Activated CD8-positive, alpha-beta memory T cell treated with anti-CD3 and anti-CD28 coated beads, Interleukin-2, amount 50 U/mL, for 1 hour (primary cell): ENCODE data around the gene TDRD7.
"Not testable (repeated sequence)": the region's sequence is repeated elsewhere in the genome, so short reads cannot be mapped to it uniquely, and the experiment has no call there.

ENCODE experiments used
- DNase-seq: peaks from one replicate; pipeline ENCODE4 v3.0.0-alpha.2; 2020; ENCODE audit errors: extremely low read depth

The TDRD7 gene

DNA sequence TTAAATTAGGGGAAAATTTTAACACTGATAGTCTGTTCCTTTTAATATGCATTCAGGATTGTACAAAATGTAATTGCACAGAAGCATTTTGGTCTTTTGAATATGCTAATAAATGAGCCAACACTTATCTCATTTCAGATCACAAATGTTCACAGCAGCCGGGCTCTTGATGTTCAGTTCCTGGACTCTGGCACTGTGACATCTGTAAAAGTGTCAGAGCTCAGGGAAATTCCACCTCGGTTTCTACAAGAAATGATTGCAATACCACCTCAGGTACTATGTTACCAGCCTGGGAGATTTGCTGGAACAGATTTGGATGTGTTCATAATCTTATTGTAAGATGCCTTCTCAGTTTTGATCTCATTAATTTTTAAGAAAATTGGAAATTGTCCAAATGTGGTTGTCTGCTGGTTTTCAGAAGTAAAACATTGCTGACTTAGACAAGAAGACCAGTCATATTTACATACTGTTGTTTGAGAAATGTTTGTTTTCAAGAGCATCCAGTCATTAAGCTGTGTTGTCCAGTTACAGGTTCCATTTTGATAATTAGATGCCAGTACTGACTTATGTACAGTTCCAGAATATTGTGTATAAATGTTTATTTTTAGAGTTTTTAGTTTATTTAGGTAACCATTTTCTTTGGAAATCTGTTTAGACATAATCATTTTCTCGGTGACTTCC, 66.5 kb downstream of the TDRD7 start:
- no peak for DNase-seq

DNA sequence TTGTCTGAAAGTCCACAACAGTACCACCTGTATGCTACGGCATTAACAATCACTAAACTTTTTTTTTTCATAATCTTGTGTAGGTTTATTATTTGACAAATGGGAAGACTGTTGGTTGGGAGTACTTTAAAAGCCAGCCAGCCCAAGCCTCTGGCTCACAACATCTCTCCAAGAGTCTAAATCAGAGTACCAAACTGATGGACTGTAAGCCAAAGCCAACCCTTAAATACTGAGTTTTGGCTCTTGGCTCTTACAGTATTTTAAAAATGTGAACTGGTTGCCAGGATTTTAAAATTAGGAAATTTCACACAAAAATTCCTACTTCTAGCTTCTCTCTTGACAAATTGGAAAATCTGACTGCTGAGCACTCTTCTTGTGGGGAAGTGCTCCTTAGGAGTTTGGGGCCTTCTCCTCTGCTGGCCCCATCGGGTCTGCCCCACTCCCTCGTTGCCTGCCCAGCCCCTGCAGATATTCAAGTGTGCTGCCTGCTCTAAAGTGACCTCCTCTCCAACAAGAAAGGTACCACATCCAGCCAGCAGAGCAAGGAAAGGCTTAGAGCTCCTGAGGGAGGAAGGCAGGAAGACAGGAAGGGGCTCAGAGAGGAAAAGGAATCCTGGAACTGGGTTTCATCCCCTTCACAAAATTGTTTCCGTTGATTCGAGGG, 67.7 kb downstream of the TDRD7 start:
- DNase-seq = no peak

DNA sequence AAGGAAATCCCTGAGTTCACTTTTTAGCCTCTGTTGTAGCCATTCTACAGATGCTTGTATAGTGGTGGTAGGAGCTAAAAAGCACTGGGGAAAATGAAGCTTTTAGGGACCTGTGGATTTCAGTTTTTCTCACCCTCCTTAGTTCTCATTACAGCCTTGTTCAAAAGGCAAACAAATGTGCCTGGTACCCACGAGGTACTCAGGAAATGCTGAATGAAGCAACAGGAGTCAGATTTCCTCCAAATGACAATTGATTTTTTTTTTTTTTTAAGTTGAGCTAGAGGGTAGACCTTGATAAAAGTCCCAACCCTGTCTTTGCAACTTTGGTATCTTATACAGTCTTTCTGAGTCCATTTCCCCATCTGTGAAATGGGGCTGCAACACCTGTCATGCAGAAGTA, 68.3 kb downstream of the TDRD7 start:
- DNase-seq = no peak

DNA sequence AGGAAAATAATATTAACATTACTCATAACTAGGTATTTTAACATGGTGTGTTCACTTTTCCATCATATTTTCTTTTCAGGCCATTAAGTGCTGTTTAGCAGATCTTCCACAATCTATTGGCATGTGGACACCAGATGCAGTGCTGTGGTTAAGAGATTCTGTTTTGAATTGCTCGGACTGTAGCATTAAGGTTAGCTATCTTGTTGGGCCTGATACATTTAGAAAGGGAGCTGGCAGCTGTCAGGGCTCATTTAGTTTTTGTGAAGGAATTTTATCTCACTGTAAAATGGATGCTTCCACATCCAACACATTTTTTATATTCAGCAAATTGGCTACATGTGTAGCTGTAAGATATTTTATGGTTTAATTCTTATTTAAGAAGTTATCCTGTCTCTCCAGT, 68.9 kb downstream of the TDRD7 start:
- DNase-seq = no peak

DNA sequence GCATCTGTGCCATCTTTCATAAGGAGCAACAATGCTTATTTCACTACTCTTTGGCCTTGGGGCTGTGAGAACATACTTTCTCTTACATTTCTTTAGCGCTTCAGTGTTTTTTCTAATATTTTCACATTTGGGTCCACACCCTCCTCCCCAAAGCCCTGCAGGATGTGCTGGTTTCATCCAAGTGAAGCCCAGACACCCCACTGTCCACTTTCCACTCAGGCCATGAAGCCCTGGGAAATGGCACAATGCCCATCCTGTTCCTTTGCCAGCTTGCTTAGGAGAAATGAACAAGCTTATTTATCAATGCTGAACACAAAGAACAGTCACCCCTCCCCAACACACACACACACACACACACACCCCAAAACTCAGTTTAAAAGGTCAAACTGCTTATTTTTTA, 72.2 kb downstream of the TDRD7 start:
- DNase-seq = no peak

DNA sequence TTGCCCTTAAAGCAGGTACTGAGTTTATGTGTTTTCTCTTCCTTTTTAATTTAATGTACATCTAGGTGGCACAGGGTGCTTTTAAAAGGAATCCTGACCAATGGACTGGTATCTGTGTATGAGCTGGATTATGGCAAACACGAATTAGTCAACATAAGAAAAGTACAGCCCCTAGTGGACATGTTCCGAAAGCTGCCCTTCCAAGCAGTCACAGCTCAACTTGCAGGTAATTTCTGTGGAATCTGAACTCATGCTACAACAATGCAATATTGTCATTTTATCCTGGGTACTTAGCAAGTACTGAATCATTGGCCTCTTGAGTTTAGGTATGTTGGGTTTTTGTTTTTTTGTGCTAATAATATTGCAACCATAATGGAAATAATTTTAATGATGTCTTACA, 75.2 kb downstream of the TDRD7 start:
- no peak for DNase-seq

DNA sequence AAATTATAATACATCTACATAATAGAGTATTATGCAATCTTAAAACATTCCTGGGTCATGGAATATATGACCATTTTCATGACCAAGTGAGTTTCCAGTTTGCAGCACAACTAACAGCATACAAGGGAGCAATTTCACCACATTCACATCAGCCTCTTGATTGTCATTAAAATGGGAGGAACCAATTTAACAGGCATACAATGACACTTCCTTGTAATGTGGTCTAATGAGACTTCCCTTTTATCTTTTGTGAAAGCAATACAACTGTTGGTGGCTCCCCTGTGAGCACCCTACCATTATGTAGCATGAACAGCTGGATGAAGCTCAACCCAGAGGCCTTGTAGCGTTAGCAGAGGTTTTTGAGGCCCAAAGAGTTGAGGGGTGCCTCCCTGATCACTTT, 76.0 kb downstream of the TDRD7 start:
- DNase-seq = no peak

DNA sequence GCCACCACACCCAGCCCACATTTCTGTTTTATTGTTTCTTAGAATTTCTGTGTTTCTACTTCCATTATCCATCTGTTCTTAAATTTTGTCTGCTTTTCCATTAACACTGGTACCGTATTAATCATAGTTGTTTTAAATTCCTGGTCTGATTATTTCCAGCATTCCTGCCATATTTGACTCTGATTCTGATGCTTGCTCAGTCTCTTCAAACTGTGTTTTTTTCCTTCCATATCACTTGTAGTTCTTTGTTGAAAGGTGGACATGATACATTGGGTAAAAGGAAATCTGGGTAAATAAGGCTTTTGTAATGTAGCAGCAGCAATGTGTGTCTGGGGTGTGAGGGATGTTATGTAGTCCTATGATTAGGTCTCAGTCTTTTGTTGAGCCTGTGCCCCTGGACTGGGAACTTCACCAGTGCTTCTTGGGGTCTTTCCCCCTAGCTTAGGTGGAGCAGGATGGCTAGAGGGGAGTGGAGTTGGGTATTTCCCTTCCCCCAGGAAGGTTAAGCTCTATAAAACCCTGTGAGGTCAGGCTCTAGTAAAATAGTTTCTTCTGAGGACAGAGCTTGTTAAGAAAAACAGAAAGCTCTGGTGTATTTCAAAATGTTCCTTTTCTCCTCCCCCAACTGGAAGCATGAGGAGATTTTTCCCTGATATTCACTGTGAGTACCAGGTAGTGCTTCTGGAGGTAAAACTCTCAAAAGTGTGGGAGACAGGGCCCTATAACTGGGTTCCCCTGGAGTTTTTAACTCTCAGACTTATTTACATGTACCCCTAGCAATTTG, 79.5 kb downstream of the TDRD7 start:
- no peak for DNase-seq

DNA sequence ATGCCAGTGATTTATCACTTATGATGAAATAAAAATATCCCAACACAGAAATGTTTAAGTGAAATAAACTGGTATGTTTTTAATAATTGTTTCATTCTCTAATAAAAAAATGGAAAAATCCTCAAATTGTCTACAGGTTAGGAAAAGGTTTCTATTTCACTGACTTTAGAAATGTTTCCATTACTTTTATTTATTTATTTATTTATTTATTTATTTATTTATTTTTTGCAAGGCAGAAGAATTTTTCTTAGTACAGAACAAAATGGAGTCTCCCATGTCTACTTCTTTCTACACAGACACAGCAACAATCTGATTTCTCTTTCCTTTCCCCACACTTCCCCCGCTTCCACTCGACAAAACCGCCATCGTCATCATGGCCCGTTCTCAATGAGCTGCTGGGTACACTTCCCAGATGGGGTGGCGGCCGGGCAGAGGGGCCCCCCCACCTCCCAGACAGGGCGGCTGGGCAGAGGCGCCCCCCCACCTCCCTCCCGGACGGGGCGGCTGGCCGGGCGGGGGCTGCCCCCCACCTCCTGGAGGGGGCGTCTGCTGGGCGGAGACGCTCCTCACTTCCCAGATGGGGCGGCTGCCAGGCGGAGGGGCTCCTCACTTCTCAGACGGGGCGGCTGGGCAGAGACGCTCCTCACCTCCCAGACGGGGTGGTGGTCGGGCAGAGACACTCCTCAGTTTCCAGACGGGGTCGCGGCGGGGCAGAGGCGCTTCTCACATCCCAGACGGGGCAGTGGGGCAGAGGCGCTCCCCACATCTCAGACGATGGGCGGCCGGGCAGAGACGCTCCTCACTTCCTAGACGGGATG, 85.9 kb downstream of the TDRD7 start:
- not testable (repeated sequence) for DNase-seq

DNA sequence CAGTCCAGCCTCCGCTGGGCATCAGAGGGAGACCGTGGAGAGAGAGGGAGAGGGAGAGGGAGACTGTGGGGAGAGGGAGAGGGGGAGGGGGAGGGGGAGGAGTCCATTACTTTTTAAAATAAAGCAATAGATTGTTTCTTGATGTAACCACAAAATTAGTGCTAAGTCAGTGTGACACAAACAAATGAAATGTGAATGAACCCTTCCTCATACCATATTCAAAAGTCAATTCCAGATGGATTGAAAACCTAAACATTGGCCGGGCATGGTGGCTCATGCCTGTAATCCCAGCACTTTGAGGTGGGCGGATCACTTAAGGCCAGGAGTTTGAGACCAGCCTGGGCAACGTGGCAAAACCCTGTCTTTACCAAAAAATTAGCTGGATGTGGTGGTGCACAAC, 87.0 kb downstream of the TDRD7 start:
- not testable (repeated sequence) for DNase-seq

DNA sequence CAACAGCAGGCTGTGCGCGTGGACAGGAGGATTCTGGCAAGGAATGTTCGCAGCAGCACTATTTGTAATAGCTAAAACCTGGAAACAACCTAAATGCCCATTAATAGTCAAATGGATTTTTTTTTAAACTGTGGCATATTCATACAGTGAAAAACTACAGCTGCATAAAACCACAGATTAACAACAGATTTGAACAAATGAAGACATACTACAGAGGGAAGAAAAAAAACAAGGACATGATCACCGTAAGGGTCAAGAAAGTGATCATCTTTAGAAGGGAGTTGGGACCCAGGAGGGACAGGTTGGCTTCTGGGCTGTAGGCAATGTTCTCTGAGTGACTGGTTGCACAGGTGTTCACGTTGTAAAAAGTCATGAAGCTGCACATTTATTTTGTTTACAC, 88.4 kb downstream of the TDRD7 start:
- DNase-seq = no peak

DNA sequence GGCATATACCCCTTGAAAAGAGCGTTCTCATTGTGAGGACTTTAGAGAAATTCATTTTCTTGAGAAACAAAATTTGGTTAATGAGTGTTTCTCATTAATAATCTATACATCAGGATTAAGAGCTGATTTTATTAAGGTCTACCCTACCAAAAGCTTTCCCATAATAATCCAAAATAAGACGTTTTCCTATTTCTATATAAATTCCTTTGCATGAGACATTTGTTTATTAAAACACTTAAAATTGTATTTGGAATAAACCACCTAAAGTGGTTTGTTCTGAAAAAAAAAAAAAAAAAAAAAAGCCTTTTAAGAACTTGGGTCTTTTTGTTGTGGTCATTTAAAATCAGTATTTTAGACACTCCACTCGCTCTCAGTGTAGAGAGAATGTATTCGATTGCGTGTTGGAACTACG, 88.9 kb downstream of the TDRD7 start:
- DNase-seq = no peak

DNA sequence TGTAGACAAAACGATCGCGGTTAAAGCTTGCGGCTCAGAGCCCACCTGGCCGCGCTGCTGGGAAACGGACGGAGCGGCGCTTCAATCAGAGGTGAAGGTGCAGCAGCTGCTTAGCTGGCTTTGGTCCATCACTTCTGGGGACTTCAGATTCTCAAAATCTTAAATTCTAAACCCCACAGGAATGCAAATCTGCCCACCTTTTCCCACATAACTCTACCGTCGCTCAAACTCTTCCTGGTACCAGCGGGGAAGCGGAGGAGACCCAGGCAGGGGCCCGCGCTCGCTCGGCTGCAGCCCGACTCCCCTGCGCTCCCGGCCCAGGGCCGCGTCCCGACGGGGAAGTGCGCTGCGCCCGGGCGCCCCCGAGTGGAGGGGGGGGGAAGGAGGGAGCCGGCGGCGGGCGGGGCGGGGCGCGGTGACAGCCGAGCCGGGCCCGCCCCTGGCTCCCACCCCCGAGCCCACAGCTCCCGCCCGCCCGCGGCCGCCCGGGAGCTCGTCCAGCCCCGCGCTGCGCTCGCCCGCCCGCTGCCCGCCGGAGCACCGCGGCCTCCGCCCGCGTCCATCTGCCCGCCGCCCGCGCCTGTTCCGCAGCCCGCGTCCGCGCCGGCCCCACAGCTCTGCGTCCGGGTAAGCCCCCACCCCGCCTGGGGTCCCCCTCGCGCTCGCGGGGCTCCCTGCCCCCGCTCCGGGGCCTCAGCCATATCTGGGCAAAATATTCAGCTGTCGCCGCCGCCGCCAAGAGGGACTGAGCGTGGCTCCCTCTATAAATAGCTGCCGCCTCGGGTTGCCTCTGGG, 89.5 kb downstream of the TDRD7 start, which contains the start of gene TMOD1:
TMOD1 (plus strand) TSS at position 490 of the 795 bp plus-strand sequence. CDS start 22,523 bp downstream, outside the sequence.
- no peak for DNase-seq

DNA sequence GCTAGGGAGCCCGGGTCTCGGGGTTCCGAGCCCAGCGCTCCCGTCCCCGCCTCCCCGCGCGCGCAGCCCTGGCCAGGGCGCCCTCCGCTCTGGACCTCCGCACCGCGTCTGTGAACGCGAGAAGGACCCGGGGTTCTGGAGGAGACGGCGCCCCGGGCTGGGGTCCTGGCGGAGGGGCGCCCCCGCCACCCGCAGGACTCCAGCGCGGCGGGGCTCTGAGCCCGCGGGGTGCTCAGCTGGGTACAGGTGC, 90.0 kb downstream of the TDRD7 start:
- no peak for DNase-seq

DNA sequence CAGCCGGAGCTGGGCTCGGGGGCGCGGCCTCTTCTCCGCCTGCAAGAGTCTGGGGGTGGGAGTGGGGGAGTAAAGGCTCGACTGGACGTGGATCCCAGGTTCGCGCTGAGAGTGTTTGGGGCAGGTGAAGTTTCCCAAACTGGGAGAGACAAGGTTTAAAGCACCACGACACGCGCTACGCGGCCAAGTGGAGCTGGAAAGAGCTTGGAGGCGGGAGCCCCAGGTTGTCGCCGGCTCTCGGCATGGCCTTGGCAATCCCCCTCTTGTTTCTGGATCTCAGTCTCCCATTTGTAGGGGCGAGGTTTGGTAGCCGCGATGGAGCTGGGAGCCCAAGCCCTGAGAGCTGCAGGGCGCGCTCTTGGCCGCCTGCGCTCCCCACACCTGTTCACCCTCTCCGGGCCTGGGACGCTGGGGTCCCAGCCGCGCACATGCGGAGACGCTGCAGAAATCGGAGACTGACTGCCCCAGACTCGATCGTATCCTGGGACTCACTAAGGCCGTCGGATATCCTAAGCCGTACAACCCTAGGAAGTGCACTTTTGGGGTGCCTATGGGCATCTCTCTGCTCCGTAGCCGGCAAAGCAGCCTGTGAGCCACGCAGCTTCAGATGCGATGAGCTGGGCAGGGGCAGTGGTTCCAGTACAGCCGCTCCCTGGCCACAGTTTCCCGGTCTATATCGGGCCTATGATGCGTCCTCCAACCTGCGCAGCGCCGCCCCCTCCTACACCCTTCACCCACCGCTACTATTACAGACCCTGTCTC, 90.5 kb downstream of the TDRD7 start:
- no peak for DNase-seq

DNA sequence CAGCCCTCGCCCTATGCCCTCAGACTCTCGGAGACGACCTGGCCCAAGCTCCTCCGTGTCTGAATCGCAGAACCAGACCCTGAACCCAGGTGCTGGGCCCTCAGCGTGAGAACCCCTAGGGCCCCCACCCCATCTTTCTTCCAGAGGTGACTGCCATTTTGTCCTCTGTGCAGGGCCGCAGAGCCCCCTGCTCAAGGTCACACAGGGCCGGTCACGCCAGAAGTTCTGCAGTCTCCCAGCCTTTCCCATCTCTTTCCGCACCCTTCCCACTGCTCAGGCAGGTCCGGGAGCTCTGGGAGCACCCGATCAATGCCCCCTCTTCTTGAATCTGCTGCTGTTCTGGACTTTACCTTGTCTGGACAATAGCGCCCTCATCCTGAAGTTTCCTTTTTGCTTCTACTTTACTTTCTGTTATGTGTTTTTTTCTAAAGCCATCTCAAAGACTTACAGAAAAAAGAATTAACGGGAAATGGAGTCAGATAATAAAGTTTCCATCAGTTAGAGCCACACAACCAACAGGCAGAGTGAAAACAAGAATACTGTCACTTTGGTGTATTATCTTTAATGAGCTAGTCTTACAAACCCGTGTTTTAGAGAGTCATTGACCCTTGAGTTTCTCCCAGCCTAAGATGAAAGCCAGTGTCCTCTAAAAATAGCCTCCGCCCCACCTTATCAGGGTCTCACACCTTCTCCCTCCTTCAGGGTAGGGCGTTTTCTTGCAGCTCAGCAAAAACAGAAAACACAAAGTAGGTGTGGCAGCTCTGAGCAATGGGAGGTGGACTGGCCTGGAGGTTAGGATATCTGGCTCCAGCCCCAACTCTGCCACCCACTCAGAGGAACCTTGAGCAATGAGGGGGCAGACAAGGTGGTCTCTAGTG, 91.3 kb downstream of the TDRD7 start:
- no peak for DNase-seq

DNA sequence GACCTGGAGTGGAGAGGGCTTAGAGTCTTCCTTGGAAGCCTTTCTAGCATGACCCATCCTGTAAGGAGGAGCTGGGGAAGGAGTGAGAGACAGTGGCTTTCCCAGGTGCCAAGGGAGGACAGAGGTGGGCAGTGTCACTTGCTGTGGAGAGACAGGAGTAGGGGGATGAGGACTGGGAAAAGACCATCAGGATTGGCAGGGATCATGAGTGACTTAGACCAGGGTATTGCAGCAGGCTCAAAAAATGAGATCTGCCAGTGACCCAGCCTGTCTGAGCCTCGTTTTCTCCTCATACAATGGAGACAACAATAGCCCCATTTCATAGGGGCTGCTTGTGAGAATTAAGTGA, 91.9 kb downstream of the TDRD7 start:
- no peak for DNase-seq

DNA sequence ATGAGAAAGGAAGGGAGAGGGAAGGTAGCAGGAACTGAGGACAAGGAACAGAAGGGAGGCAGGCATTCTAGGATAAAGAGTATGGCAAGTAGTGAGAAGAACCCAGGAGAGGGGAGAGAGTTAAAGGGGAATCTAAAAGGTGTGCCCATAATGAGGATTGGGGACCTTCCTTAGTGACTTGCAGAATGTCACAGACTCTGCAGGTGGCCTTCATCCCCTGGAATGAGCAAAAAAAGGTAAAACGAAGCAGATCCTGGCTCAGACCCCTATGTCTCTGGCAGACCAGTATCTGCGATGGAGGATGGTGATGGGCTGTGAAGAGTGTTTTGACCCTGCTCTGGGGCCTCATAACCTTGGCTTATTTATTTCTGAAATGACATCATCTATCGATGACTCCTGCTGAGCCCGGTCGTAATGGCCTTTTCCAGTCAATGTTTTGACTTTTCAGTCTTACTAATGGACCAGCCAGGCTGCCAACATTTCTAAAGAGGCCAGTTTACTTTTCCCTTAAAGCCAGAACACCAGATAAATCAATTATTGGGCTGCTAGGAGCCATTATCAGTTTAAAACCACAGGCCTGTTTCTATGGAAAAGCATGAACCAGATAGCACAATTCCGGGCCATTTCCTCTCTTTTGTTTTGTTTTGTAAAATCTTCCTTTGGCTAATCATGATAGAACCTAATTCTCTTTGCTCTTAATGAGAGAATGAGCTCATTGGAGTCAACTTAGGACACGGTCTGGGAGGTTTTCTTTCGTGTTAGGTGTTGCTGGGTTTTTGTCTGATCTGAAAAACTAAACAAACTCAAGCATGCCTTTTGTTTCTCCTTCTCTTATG, 92.7 kb downstream of the TDRD7 start:
- no peak for DNase-seq

DNA sequence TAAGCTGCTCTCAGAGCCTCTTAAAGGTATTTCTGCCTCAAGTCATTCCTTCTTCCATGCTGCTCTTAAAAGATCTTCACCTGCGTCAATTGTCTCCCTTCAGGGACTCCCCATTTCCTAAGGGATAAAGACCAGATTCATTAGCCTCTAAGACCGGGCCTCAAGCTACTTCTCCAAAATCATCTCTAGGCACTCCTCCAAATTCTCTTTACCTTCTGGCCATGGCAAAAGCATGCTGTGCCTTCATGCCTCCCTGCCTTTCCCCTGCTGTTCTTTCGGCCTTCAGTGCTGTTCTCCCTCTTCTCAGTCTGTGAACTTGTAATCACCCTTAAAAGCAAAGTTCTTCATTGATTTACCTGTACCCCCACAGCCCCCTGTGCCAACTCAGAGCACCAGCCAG, 93.9 kb downstream of the TDRD7 start:
- no peak for DNase-seq
